ACC112 (cell line): ENCODE measurements around the gene VPS35L.

Experiments used
- H2AFZ ChIP-seq: fragments of 200-600 bp; sonication (generic); one replicate; pipeline ENCODE4 v1.6.0; 2017; ENCODE audit warnings: antibody characterized with exemption, low read length; ENCODE audit not compliant: unreplicated experiment
- H3K27ac ChIP-seq: fragments of 200-600 bp; sonication (generic); 2 replicates; pipeline ENCODE4 v1.5.1; 2014; ENCODE audit warnings: low read depth, mild to moderate bottlenecking, antibody characterized with exemption, low read length, moderate library complexity
- H3K27me3 ChIP-seq: fragments of 200-600 bp; sonication (generic); 2 replicates; pipeline ENCODE4 v1.6.1; 2014; ENCODE audit warnings: mild to moderate bottlenecking, antibody characterized with exemption, low read length, moderate library complexity, mixed read lengths; ENCODE audit not compliant: insufficient read depth
- H3K36me3 ChIP-seq: fragments of 200-600 bp; sonication (generic); 2 replicates; pipeline ENCODE4 v1.6.1; 2016; ENCODE audit warnings: mild to moderate bottlenecking, antibody characterized with exemption, low read length, moderate library complexity, mixed read lengths; ENCODE audit not compliant: insufficient read depth
- H3K4me1 ChIP-seq: fragments of 200-600 bp; sonication (generic); one replicate; pipeline ENCODE4 v1.6.1; 2016; ENCODE audit warnings: low read length, mixed read lengths; ENCODE audit not compliant: insufficient read depth, unreplicated experiment, control insufficient read depth
- H3K4me3 ChIP-seq: fragments of 200-600 bp; sonication (generic); 2 replicates; pipeline ENCODE4 v1.5.1; 2014; ENCODE audit warnings: mild to moderate bottlenecking, low read depth, low read length
- H3K79me2 ChIP-seq: fragments of 200-600 bp; sonication (generic); one replicate; pipeline ENCODE4 v1.6.0; 2016; ENCODE audit warnings: low read length; ENCODE audit not compliant: control insufficient read depth, unreplicated experiment, insufficient read depth

The VPS35L gene

GRCh38 chr16:19521471-19522396 lies 33.8 kb upstream of the VPS35L start, which contains the start of gene GDE1:
Gene GDE1, minus strand, starts transcription at chr16:19522098. Its CDS starts 134 bp downstream, at chr16:19521964.
- Histone ChIP-seq H3K36me3 (no peaks in the 10 kb centered on the region), H3K4me3 (peak within 1 kb of the TSS; percentile 78), H3K79me2 (peaks cover 39% of the 10 kb centered on the region), H3K27me3 (no peaks in the 10 kb centered on the region), H3K4me1 (peaks cover 35% of the 10 kb centered on the region), H2AFZ (peak within 1 kb of the TSS; percentile 71), H3K27ac (peak within 1 kb of the TSS; percentile 11; the same call in 1 of the 2 replicates)

DNA sequence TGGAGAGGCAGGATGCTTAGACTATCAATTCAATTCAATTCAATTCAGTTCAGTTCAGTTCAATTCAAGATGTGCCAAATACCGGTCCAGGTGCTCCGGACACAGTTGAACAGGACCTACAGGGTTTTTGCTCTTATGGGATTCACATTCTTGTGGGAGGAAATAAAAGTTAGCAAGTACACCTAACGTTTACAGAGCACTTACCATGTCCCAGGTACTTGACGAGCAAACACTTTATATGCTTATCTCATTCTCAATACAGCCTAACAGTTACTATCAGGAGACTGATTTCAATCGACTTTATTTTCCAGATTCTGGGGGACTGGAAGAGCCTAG lies 33.1 kb upstream of the VPS35L start:
- Histone ChIP-seq H3K79me2 (peaks cover 42% of the 10 kb centered on the region), H3K4me3 (peak overlapping the region; percentile 78), H3K27ac (no peak overlapping the region), H3K36me3 (no peaks in the 10 kb centered on the region), H3K27me3 (no peaks in the 10 kb centered on the region), H3K4me1 (peaks cover 29% of the 10 kb centered on the region), H2AFZ (peak overlapping the region; percentile 71)

DNA sequence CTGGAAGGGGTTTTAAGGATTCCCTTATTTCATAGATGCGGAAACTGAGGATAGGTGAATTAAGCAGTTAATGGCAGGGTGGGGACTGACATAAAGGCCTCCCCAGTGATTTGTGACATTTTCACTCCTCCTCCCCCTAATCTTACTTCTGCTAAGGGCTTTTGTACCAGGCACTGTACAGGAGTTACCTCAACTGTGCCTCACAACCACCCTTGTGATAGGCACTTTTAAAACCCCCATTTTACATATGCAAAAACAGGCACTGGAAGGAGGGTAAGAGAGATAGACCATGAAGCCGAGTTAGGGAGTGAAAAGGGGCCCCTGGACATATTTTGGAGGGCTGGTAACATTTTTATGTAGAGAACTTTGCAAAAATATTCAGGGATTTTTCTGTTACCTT lies 32.7 kb upstream of the VPS35L start:
- Histone ChIP-seq H2AFZ (peak overlapping the region; percentile 71), H3K4me1 (peaks cover 25% of the 10 kb centered on the region), H3K27ac (no peak overlapping the region), H3K79me2 (peaks cover 42% of the 10 kb centered on the region), H3K27me3 (no peaks in the 10 kb centered on the region), H3K36me3 (no peaks in the 10 kb centered on the region), H3K4me3 (no peak overlapping the region)

GRCh38 chr16:19523184-19523558 lies 32.3 kb upstream of the VPS35L start:
- H3K4me1 ChIP-seq: peaks cover 23% of the 10 kb centered on the region
- no peaks in the 10 kb centered on the region for H3K27me3 ChIP-seq
- no peak overlapping the region for H3K4me3 ChIP-seq
- peaks cover 42% of the 10 kb centered on the region for H3K79me2 ChIP-seq
- peaks cover 3% of the 10 kb centered on the region; the same call in 1 of the 2 replicates for H3K36me3 ChIP-seq
- peak overlapping the region; percentile 30 for H2AFZ ChIP-seq
- no peak overlapping the region for H3K27ac ChIP-seq

DNA sequence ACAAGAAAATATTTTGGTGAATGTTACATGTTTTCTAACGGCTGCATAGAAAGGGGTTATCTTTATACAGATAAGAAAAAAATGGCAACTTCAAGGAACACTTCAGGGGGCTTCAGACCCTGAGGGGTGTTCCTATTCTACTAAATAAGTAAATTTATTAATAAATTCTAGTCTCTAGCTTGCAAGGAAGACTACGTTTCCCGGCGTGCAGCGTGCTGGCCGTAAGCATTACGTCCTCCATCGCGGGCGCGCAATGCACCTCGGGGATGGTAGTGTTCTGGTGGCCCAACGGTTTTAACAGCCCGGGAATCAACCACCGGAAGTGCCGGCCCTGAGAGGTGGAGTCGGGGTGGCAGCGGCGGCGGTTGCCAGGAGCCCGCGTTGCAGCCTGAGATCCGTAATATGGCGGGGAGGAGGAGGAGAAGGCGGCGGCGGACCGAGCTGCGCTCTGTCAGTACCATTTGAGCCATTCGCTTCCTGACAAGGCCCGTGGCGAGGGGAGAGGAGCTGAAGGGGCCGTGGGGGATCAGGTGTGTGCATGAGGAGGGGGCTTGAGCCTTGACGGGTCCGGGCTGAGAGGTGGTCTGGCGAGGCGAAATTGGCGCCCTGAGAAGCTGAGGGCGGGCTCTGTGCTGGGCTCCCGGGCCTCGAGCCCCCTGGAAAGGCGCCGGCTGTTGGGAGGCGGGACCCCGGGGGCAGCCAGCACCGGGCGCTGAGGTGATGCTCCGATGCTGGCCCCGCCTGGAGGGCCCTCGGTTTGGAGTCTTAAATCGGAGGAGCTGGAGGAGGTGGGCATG lies 31.7 kb upstream of the VPS35L start, which contains the start of gene CCP110:
TSS of gene CCP110 (plus strand) at position 384 of the 797 bp plus-strand sequence. CDS start 3,940 bp downstream, outside the sequence.
- peak within 1 kb of the TSS; percentile 98 for H3K4me3 ChIP-seq
- peaks cover 9% of the 10 kb centered on the region for H3K36me3 ChIP-seq
- peaks cover 23% of the 10 kb centered on the region for H3K4me1 ChIP-seq
- H3K79me2 ChIP-seq: peaks cover 39% of the 10 kb centered on the region
- peak within 1 kb of the TSS; percentile 34; the same call in 1 of the 2 replicates for H3K27ac ChIP-seq
- H2AFZ ChIP-seq: peak within 1 kb of the TSS; percentile 90
- H3K27me3 ChIP-seq: no peaks in the 10 kb centered on the region

GRCh38 chr16:19524356-19524615 lies 31.2 kb upstream of the VPS35L start:
- H3K36me3 ChIP-seq: peaks cover 13% of the 10 kb centered on the region
- peaks cover 39% of the 10 kb centered on the region for H3K79me2 ChIP-seq
- H3K4me3 ChIP-seq: peak overlapping the region; percentile 98
- peak overlapping the region; percentile 34; the same call in 1 of the 2 replicates for H3K27ac ChIP-seq
- peaks cover 23% of the 10 kb centered on the region for H3K4me1 ChIP-seq
- no peaks in the 10 kb centered on the region for H3K27me3 ChIP-seq
- H2AFZ ChIP-seq: peak overlapping the region; percentile 90

DNA sequence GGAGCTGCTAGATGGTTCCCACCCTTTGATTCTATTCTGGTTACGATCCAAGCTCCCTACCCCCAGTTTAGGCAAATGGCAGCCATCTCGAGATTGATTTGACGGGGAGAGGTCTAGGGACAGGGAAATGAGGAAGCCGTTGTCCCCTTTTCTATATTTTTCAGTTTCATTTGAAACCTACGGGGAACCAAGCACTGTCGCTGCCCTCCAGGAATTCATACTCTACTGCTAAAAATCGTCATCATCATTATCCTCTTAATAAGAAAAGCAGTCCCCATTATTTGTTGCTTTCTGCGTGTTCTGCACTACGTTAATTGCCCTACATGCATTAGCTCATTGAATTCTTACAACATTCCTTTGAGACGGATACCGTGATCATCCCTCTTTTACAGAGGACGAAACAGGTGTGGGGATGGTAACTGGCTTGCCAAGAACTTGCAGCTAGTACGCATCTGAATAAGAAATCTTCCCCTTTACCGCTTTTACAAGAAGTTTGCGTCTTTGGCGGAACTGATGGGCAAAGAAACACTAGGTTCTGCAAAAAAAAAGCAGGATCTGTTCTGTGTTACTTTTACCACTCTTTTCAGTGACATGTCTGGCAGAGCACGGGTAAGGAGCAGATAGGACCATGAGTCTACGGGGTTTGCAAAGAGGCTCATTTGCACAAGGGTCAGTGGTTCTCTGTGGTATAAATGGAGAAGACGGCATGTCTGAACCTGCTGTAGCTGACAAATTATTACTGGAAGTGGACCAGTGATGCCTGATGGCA lies 30.7 kb upstream of the VPS35L start:
- Histone ChIP-seq H3K36me3 (peaks cover 13% of the 10 kb centered on the region), H3K4me3 (peak overlapping the region; percentile 98), H3K27me3 (no peaks in the 10 kb centered on the region), H3K4me1 (peaks cover 23% of the 10 kb centered on the region), H3K27ac (no peak overlapping the region), H2AFZ (peak overlapping the region; percentile 90), H3K79me2 (peaks cover 38% of the 10 kb centered on the region)

DNA sequence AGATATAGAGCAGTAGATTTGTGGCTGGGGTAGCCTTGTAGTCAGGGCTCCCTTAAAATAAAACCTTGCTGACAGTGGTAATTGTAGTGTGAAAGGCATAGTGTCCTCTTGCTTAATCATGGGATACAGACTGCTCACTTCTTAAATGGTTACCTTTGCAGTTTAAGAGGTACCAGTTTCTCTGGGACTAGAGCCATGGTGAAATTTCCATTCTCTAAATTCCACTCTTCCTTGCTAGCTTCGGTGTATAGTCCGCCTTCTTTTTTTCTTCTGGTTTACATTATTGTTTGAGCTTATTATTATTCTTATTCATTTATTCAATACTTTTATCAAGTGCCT lies 30.1 kb upstream of the VPS35L start:
- Histone ChIP-seq H3K36me3 (peaks cover 13% of the 10 kb centered on the region), H3K79me2 (peaks cover 33% of the 10 kb centered on the region), H3K27me3 (no peaks in the 10 kb centered on the region), H3K27ac (no peak overlapping the region), H3K4me1 (peaks cover 18% of the 10 kb centered on the region), H3K4me3 (peak overlapping the region; percentile 98), H2AFZ (peak overlapping the region; percentile 90)

DNA sequence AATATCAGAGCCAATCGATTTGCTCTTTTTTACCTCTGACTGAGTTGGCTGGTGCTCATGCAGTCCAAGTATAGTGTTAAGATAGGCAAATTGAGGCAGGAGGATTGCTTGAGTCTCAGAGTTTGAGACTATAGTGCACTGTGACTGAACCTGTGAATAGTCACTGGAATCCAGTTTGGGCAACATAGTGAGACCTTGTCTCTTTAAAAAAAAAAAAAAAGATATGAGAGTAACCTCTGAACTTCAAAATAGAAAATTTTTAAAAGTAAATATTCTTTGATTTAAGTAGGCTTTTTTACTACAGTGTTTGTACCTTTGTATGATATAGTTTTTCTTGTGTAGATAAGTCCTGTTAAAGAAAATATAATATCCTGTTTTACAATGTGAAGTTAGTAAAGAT lies 28.3 kb upstream of the VPS35L start:
- Histone ChIP-seq H3K4me3 (no peak overlapping the region), H3K36me3 (peaks cover 15% of the 10 kb centered on the region), H3K79me2 (peaks cover 27% of the 10 kb centered on the region), H3K27ac (no peak overlapping the region), H3K4me1 (peaks cover 13% of the 10 kb centered on the region), H2AFZ (no peak overlapping the region), H3K27me3 (no peaks in the 10 kb centered on the region)

GRCh38 chr16:19528666-19529065 lies 26.8 kb upstream of the VPS35L start:
- H3K36me3 ChIP-seq: peaks cover 22% of the 10 kb centered on the region
- peaks cover 13% of the 10 kb centered on the region for H3K4me1 ChIP-seq
- no peak overlapping the region for H3K27ac ChIP-seq
- H3K27me3 ChIP-seq: no peaks in the 10 kb centered on the region
- no peak overlapping the region for H3K4me3 ChIP-seq
- peaks cover 27% of the 10 kb centered on the region for H3K79me2 ChIP-seq
- H2AFZ ChIP-seq: no peak overlapping the region
